ENCODE measurements around the gene NPVF. TPM values are rescaled to one million over a fixed set of nuclear protein-coding genes. Genes with fewer than 3 reads are reported as not detected.
A peak's percentile ranks its signal among the peaks of the same experiment; 100 is the strongest.

NPVF gene
- total RNA-seq, 1 experiment from 2014 or later = not detected

- no peak overlapping the region for H3K4me3 Mint-ChIP-seq (ENCODE audit: unreplicated experiment)
- no peaks in the 10 kb centered on the region for H3K36me3 ChIP-seq (ENCODE audit: control insufficient read depth, insufficient read depth, low read length)
- DNase-seq = no peak
- intact Hi-C loops (cut with micrococcal nuclease; ENCODE audit: unreplicated experiment) = no loop called here
- ChIA-PET POLR2A (no interaction called here), CTCF (no interaction called here)
- H3K36me3 Mint-ChIP-seq (ENCODE audit: insufficient read depth, unreplicated experiment) = no peaks in the 10 kb centered on the region
- H3K27ac Mint-ChIP-seq (ENCODE audit: unreplicated experiment) = no peak overlapping the region
- no peaks in the 10 kb centered on the region for H3K27me3 ChIP-seq (replicated peaks; ENCODE audit: control insufficient read depth, insufficient read depth, low read length)
- no peak overlapping the region for H3K4me3 ChIP-seq (ENCODE audit: low read depth, low read length)
- BruUV-seq (replicated peaks) = no TSS peak
- H3K4me1 Mint-ChIP-seq (ENCODE audit: low read depth, unreplicated experiment) = peaks cover 8% of the 10 kb centered on the region
- no peak for TF ChIP-seq CTCF (IDR thresholded peaks at IDR 0.05; ENCODE audit: insufficient read depth in 1 of 2, low read depth in 1 of 2, low read length in 1 of 2, severe bottlenecking in 1 of 2, unreplicated experiment in 1 of 2)
- peaks cover 3% of the 10 kb centered on the region for H3K27me3 Mint-ChIP-seq (ENCODE audit: insufficient read depth, unreplicated experiment)
- peaks cover 7% of the 10 kb centered on the region for H3K9me3 ChIP-seq
- no peaks in the 10 kb centered on the region for H3K9me3 Mint-ChIP-seq (ENCODE audit: unreplicated experiment)
- H3K4me1 ChIP-seq = 0 out of 2 replicates have a peak, but pooled peaks cover 7% of the 10 kb centered on the region
Measured at GRCh38 chr7:25206765-25207164, 21.5 kb downstream of the NPVF start.

- Mint-ChIP-seq H3K4me3 (ENCODE audit: unreplicated experiment) (no peak overlapping the region), H3K27me3 (ENCODE audit: insufficient read depth, unreplicated experiment) (no peaks in the 10 kb centered on the region), H3K36me3 (ENCODE audit: insufficient read depth, unreplicated experiment) (no peaks in the 10 kb centered on the region), H3K4me1 (ENCODE audit: low read depth, unreplicated experiment) (no peaks in the 10 kb centered on the region), H3K9me3 (ENCODE audit: unreplicated experiment) (peaks cover 17% of the 10 kb centered on the region), H3K27ac (ENCODE audit: unreplicated experiment) (peak overlapping the region; percentile 5)
- Histone ChIP-seq H3K36me3 (ENCODE audit: control insufficient read depth, insufficient read depth, low read length) (no peaks in the 10 kb centered on the region), H3K4me3 (ENCODE audit: low read depth, low read length) (no peak overlapping the region), H3K4me1 (peaks cover 16% of the 10 kb centered on the region), H3K27me3 (replicated peaks; ENCODE audit: control insufficient read depth, insufficient read depth, low read length) (no peaks in the 10 kb centered on the region), H3K9me3 (peaks cover 7% of the 10 kb centered on the region; the same call in 1 of the 2 replicates)
- peak in 1 of 2 experiments; percentile 24 for DNase-seq
- intact Hi-C loops (cut with micrococcal nuclease; ENCODE audit: unreplicated experiment) = no loop called here
- ChIA-PET POLR2A (no interaction called here), CTCF (interaction anchor here (0.6 to 1.2 kb wide), 2 partner anchors 11 to 16 kb away, joined by 3 to 5 read pairs; a partner anchor contains a TSS)
- no peak for TF ChIP-seq CTCF (IDR thresholded peaks at IDR 0.05; ENCODE audit: insufficient read depth in 1 of 2, low read depth in 1 of 2, low read length in 1 of 2, severe bottlenecking in 1 of 2, unreplicated experiment in 1 of 2)
- BruUV-seq (replicated peaks) = no TSS peak
Measured at GRCh38 chr7:25196132-25196896, 32.0 kb downstream of the NPVF start.

- BruUV-seq (replicated peaks) = no TSS peak
- H3K9me3 ChIP-seq = peaks cover 7% of the 10 kb centered on the region; the same call in 1 of the 2 replicates
- no peaks in the 10 kb centered on the region for H3K36me3 ChIP-seq (ENCODE audit: control insufficient read depth, insufficient read depth, low read length)
- DNase-seq = no peak
- no peaks in the 10 kb centered on the region for H3K27me3 ChIP-seq (replicated peaks; ENCODE audit: control insufficient read depth, insufficient read depth, low read length)
- TF ChIP-seq CTCF (IDR thresholded peaks at IDR 0.05; ENCODE audit: insufficient read depth in 1 of 2, low read depth in 1 of 2, low read length in 1 of 2, severe bottlenecking in 1 of 2, unreplicated experiment in 1 of 2) = no peak
- Mint-ChIP-seq H3K36me3 (ENCODE audit: insufficient read depth, unreplicated experiment) (no peaks in the 10 kb centered on the region), H3K4me3 (ENCODE audit: unreplicated experiment) (no peak overlapping the region), H3K27me3 (ENCODE audit: insufficient read depth, unreplicated experiment) (no peaks in the 10 kb centered on the region), H3K4me1 (ENCODE audit: low read depth, unreplicated experiment) (no peaks in the 10 kb centered on the region), H3K27ac (ENCODE audit: unreplicated experiment) (no peak overlapping the region), H3K9me3 (ENCODE audit: unreplicated experiment) (peaks cover 17% of the 10 kb centered on the region)
- CTCF ChIA-PET = interaction anchor here (2.8 kb wide), 1 partner anchor 14 kb away, joined by 16 read pairs; a partner anchor contains a TSS
- POLR2A ChIA-PET = no interaction called here
- H3K4me1 ChIP-seq = peaks cover 21% of the 10 kb centered on the region
- intact Hi-C loops (cut with micrococcal nuclease; ENCODE audit: unreplicated experiment) = no loop called here
- H3K4me3 ChIP-seq (ENCODE audit: low read depth, low read length) = no peak overlapping the region
Measured at GRCh38 chr7:25194036-25194435, 34.2 kb downstream of the NPVF start.
